ENCODE measurements around the gene PIH1D1. TPM values are rescaled to one million over a fixed set of nuclear protein-coding genes. Genes with fewer than 3 reads are reported as not detected.

The PIH1D1 gene
- total RNA-seq, 1 experiment from 2014 or later = 122 TPM

DNA sequence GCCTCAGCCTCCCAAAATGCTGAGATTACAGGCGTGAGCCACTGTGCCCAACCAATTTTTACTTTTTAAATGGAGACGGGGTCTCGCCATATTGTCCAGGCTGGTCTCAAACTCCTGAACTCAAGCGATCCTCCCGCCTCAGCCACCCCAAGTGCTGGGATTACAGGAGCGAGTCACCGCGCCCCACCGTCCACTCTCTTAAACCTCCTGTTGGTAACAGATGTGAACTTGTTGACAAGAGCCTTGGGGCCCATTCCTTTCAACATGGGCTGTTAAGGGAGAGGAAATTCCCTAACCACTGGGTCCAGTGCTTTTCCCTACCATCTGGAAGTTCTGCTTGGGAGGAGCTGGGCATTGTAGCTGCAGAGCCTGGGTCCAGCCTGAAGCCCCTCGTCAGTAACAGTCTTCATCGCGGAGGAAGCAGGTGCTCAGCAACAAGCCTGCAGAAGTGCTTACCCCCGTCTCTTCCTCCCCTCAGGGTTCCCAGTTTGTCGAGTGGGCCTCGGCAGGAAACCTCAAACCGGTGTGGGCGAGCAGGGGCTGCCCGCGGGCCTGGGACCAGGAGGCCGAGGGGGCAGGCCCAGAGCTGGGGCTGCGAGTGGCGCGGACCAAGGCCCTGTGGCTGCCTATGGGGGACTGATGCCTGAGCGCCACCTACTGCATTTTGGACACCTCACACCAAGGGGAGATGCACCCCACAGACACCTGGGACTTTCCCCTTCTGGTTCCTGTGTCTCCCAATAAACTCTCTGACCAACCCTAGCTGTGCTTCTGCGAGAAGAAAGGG lies 18.4 kb upstream of the PIH1D1 start:
- ChIA-PET POLR2A (ENCODE audit: low non-redundant PET) (no interaction called here), CTCF (interaction anchor here (0.6 kb wide), 2 partner anchors 21 to 40 kb away, joined by 3 to 4 read pairs; no protein-coding TSS in a partner anchor)
- Histone ChIP-seq H3K4me3 (ENCODE audit: low read depth, low read length, poor library complexity, severe bottlenecking) (no peak overlapping the region), H3K4me1 (ENCODE audit: insufficient read depth, low read length, poor library complexity, severe bottlenecking) (peaks cover 15% of the 10 kb centered on the region), H3K27ac (ENCODE audit: low read depth, low read length, poor library complexity, severe bottlenecking) (no peak overlapping the region), H3K9me3 (ENCODE audit: low read depth, low read length, poor library complexity, severe bottlenecking) (no peaks in the 10 kb centered on the region), H3K27me3 (replicated peaks; ENCODE audit: insufficient read depth, low read depth, low read length, poor library complexity) (no peaks in the 10 kb centered on the region), H3K36me3 (ENCODE audit: insufficient read depth, low read length, poor library complexity, severe bottlenecking) (no peaks in the 10 kb centered on the region)
- no TSS peak for BruUV-seq (replicated peaks)
- TF ChIP-seq EZH2 (IDR thresholded peaks at IDR 0.05; ENCODE audit: borderline replicate concordance, low read depth, low read length, poor library complexity, severe bottlenecking) = no peak
- peak; percentile 37 for TF ChIP-seq CTCF (conservative IDR thresholded peaks at IDR 0.05; ENCODE audit: low read depth, low read length)
- no peak for DNase-seq (ENCODE audit: low spot score)
- intact Hi-C loops (cut with micrococcal nuclease; ENCODE audit: unreplicated experiment) = no loop called here

GRCh38 chr19:49468746-49469447 lies 17.3 kb upstream of the PIH1D1 start:
- DNase-seq (ENCODE audit: low spot score) = peak; percentile 94
- no peak overlapping the region for H3K27ac ChIP-seq (ENCODE audit: low read depth, low read length, poor library complexity, severe bottlenecking)
- no peaks in the 10 kb centered on the region for H3K9me3 ChIP-seq (ENCODE audit: low read depth, low read length, poor library complexity, severe bottlenecking)
- H3K4me3 ChIP-seq (ENCODE audit: low read depth, low read length, poor library complexity, severe bottlenecking) = no peak overlapping the region
- CTCF ChIA-PET = interaction anchor here (0.5 kb wide), 1 partner anchor 93 kb away, joined by 3 read pairs; no protein-coding TSS in a partner anchor
- TF ChIP-seq CTCF (conservative IDR thresholded peaks at IDR 0.05; ENCODE audit: low read depth, low read length) = no peak
- TF ChIP-seq EZH2 (IDR thresholded peaks at IDR 0.05; ENCODE audit: borderline replicate concordance, low read depth, low read length, poor library complexity, severe bottlenecking) = no peak
- intact Hi-C loops (cut with micrococcal nuclease; ENCODE audit: unreplicated experiment) = no loop called here
- H3K36me3 ChIP-seq (ENCODE audit: insufficient read depth, low read length, poor library complexity, severe bottlenecking) = no peaks in the 10 kb centered on the region
- H3K4me1 ChIP-seq (ENCODE audit: insufficient read depth, low read length, poor library complexity, severe bottlenecking) = peaks cover 8% of the 10 kb centered on the region
- POLR2A ChIA-PET (ENCODE audit: low non-redundant PET) = no interaction called here
- BruUV-seq (replicated peaks) = no TSS peak
- H3K27me3 ChIP-seq (replicated peaks; ENCODE audit: insufficient read depth, low read depth, low read length, poor library complexity) = no peaks in the 10 kb centered on the region

DNA sequence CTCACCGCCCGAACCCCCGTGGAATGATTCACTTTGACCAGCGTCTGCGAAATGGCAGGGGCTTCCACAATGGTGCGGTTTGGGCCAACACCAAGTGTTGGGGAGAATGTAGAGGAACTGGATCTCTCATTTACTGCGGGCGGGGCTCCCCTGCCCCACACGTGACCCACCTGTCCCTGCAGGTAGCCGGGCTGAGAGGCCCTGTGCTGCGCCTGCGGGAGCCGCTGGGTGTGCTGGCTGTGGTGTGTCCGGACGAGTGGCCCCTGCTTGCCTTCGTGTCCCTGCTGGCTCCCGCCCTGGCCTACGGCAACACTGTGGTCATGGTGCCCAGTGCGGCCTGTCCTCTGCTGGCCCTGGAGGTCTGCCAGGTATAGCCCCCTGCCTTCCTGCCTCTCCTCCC lies 16.6 kb upstream of the PIH1D1 start:
- no peak for DNase-seq (ENCODE audit: low spot score)
- H3K4me1 ChIP-seq (ENCODE audit: insufficient read depth, low read length, poor library complexity, severe bottlenecking) = peaks cover 8% of the 10 kb centered on the region
- TF ChIP-seq CTCF (conservative IDR thresholded peaks at IDR 0.05; ENCODE audit: low read depth, low read length) (no peak), EZH2 (IDR thresholded peaks at IDR 0.05; ENCODE audit: borderline replicate concordance, low read depth, low read length, poor library complexity, severe bottlenecking) (no peak)
- no peak overlapping the region for H3K27ac ChIP-seq (ENCODE audit: low read depth, low read length, poor library complexity, severe bottlenecking)
- ChIA-PET CTCF (no interaction called here), POLR2A (ENCODE audit: low non-redundant PET) (no interaction called here)
- no peak overlapping the region for H3K4me3 ChIP-seq (ENCODE audit: low read depth, low read length, poor library complexity, severe bottlenecking)
- intact Hi-C loops (cut with micrococcal nuclease; ENCODE audit: unreplicated experiment) = no loop called here
- H3K36me3 ChIP-seq (ENCODE audit: insufficient read depth, low read length, poor library complexity, severe bottlenecking) = no peaks in the 10 kb centered on the region
- H3K27me3 ChIP-seq (replicated peaks; ENCODE audit: insufficient read depth, low read depth, low read length, poor library complexity) = no peaks in the 10 kb centered on the region
- H3K9me3 ChIP-seq (ENCODE audit: low read depth, low read length, poor library complexity, severe bottlenecking) = no peaks in the 10 kb centered on the region
- BruUV-seq (replicated peaks) = no TSS peak
